NCI-H187 (cell line): ENCODE data around the gene CATSPER1.

Experiments
- DNase-seq, 2 experiments: peaks; one replicate each; lab custom pipeline; 2025; lab: John Stamatoyannopoulos, UW

CATSPER1 gene

DNA sequence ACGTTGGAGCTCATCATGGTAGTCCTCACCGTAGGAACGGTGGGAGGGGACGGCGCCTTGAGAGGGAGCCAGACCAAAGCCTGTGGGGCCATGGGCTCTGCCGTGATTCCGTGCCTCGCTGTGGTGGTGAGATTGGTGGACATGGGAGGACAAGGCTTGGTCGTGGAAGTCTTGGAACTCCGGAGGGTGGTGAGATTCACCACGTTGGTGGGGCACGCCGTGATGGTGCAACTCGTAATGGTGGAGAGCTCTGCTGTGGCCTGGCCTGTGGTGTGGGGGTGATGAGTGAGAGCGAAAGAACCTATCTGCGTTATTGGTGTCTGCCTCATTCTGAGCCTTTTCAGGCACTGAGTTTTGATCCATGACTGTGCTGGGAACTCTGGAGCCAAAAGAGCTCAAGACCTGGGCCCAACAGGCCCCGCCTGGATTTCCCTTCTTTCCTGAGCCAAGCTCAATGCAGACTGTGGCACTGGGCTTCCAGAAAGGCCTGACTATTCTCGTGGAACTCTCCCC is at the start of gene CATSPER1:
Gene CATSPER1, minus strand, starts transcription at position 463 of the 513 bp plus-strand sequence. Its CDS starts 100 bp downstream, at position 363.
- DNase-seq = no peak

GRCh38 chr11:66075273-66075672 is 49.0 kb upstream of the CATSPER1 start:
- DNase-seq = no peak

GRCh38 chr11:66073669-66074068 is 47.4 kb upstream of the CATSPER1 start:
- DNase-seq = no peak

DNA sequence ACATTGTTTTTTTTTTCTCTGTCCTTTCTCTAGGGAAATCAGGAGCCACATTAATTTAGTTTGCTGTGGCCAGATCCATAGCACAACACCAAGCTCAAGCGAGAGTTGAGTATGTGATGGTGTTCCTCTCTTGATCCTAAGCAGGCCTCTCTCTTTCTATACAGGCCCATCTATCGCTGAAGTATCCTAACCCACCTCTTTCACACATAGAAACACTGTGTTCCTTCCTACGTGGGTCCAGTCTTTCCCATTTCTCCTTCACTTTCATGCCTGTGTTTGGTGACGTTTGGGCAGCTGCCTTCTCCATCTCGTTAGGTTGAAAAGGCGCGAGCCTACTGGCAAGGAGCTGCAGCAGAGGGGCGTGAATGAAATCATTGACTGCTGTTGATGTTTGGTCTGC is 46.2 kb upstream of the CATSPER1 start:
- no peak for DNase-seq

- no peak for DNase-seq
Observed at GRCh38 chr11:66072081-66072480, 45.8 kb upstream of the CATSPER1 start.

- DNase-seq = no peak
Observed at GRCh38 chr11:66071381-66071801, 45.1 kb upstream of the CATSPER1 start.

DNA sequence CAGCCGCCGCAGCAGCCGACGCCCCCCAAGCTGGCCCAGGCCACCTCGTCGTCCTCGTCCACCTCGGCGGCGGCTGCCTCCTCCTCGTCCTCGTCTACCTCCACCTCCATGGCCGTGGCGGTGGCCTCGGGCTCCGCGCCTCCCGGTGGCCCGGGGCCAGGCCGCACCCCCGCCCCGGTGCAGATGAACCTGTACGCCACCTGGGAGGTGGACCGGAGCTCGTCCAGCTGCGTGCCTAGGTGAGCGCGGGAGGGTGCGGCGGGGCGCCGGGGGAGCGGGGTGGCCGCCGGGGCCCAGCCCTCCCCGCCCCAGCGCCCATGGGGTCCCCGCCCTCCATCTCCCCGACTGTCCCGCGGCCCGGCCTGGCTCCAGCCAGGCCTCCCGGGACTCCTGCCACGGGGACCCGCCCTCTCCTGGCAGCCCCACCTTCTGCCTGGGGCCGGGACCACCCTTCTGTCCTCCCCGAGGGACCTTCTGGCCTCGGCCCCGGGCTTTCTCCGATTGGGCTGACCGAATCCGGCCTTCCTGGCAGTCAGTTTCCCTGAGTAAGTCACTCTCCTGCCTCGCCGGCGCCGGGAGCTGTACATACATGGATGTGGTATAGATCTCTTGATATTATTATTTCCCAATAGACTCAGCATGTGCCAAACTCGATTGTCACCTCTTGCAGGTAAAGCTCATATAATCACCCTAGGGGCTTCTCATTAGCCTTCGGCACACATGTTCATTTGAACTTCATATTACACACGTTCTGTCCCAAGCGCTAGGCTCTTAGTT is 44.5 kb upstream of the CATSPER1 start:
- no peak for DNase-seq

DNA sequence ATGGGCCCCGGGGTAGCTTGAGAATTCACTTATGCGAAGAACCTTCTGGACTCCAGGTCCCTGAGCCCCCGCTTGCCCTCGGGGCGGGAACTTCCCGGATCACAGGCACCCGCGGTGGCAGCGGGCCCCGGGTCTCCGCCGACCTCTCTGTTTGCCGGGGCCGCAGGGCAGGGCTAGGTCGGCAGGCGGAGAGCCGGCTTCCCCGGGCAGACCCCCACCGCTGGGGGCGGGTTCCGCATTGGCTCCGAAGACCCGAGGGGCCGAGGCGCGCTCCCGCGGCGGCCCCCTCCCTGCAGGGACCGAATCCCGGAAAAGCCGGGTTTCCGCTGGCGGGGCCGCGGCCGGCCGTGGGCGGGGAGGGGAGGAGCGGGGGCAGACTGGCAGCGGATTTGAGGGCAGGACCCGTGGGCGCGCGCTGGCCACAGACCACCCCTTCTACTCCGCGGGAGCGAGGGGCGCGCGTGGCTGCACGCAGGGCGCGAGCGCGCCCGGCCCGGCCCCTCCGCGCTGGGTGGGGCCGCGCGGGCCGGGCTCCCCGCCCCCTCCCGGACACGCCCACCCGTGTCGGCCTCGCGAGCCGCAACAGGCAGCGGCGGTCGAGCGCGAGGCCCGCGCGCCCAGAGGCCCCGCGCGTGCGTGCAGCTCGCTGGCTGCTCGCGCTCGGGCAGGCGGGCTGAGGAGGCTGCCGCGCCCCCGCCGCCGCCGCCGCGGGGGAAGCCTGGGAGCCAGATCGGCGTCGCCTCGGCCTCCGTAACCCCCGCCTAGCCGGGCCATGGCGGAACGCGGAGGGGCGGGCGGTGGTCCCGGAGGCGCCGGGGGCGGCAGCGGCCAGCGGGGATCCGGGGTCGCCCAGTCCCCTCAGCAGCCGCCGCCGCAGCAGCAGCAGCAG is 43.7 kb upstream of the CATSPER1 start, which contains the start of gene PACS1:
Gene PACS1, plus strand, starts transcription at position 558 of the 889 bp plus-strand sequence. Its CDS starts 215 bp downstream, at position 773.
- DNase-seq = peak in 1 of 2 experiments; percentile 25

GRCh38 chr11:66068923-66069714 is 42.8 kb upstream of the CATSPER1 start:
- no peak for DNase-seq

DNA sequence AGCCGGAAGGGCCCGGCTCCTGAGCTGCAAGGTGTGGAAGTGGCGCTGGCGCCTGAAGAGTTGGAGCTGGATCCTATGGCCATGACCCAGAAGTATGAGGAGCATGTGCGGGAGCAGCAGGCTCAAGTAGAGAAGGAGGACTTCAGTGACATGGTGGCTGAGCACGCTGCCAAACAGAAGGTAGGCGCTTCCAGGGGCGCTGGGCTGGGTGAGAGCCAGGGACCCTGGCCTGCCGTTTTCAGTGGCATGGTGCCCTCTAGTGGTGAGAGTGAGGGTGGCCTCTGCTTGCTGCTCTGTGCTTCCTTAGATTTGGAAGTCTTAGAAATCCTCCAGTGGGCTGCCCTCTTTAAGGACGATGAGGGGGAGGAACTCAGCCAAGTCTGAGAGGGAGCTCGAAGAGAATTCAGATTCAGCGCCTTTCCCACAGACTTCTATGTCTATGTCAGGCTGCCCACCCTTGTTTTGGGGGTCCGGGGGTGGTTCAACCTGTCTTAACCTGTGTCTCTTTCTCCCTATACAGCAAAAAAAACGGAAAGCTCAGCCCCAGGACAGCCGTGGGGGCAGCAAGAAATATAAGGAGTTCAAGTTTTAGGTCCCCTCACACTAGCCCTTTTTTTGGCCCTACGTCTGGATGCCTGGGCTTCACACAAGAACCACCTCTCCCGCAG is 42.0 kb upstream of the CATSPER1 start:
- peak; percentile 30 to 48 for DNase-seq

DNA sequence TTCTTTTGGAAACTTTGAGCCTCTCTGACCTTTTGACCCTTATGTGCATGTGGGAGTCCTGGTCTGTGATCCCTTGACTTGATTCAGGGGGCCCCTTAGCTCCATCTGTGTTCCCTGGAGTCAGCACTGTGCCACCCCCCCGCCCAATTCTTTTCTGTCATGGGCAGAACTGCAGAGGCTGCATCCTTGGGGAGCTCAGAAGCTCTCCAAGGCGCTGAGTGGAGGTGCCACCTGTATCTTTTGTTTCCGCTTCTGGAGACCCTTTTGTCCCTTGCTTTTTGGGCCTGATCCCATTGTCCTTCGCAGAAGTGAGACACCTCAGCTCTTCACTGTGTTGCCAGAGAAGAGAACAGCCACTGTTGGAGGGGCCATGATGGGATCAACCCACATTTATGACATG is 41.4 kb upstream of the CATSPER1 start:
- no peak for DNase-seq

GRCh38 chr11:66066751-66067150 is 40.5 kb upstream of the CATSPER1 start:
- DNase-seq = no peak

GRCh38 chr11:66064571-66064970 is 38.3 kb upstream of the CATSPER1 start:
- DNase-seq = no peak

DNA sequence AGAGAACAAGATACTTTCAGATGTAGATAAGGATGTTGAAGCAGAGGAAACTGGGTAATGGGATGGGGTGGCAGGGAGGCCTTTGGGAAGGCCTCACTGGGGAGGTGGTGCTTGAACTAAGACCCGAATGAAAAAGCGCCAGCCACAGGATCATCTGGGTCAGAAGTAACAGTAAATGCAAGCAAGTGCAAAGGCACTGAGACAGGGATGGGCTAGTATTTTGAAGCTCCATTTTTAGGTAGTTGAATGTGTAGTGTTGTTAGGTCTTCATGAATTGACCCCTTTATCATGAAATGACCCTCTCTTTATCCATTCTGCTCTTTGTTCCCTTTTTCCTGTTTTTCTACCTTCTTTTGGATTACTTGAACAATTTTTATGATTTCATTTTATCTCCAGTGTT is 37.6 kb upstream of the CATSPER1 start:
- no peak for DNase-seq

GRCh38 chr11:66062408-66062807 is 36.1 kb upstream of the CATSPER1 start:
- DNase-seq = no peak

DNA sequence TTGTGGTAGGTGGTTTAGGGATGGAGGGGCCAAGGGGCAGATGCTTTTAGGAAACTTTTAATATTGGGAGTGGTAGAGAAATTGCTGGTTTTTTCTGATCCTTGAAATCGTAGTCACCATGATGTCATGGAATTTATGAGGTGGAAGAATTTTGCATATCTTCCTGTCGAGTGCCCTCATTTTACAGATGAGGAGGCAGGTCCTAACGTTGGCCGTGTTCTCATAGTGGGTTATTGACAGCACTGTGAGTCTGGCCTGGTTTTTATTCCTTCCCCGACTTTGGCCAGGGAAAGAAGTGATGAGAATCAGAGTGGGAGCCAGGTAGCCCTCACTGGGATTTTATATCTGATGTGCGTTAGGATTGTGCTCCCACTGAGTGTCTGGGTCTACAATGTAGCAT is 35.0 kb upstream of the CATSPER1 start:
- no peak for DNase-seq

DNA sequence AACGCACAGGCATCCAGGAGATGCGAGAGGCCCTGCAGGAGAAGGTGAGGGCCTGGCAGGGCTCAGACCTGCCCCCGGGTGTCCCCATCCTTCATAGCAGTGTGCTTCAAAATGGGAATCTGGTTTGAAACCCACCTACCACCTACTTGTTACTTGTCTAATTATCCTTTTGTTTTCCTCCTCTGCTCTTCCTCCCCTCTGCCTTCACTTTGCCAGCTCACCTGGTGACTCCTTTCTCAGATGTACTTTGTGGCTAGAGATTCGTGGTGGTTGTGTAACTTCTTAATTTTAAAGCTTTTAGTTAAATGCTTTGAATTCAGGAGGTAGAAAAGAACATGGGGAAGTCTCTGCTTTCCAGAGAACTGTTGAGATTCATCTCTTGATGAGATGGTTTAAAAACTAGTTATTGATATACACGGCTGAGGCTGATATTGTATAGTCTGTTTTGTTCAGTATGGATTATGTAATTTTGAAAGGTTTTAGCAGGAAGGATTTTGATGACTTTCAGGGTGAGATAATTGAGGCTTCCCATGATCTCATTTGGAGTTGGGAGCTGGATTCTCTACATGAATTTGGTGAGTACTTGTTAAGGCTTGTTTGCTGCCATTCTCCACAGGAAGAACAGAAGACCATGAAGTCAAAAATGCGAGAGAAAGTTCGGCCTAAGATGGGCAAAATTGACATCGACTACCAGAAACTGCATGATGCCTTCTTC is 33.8 kb upstream of the CATSPER1 start:
- DNase-seq = no peak

DNA sequence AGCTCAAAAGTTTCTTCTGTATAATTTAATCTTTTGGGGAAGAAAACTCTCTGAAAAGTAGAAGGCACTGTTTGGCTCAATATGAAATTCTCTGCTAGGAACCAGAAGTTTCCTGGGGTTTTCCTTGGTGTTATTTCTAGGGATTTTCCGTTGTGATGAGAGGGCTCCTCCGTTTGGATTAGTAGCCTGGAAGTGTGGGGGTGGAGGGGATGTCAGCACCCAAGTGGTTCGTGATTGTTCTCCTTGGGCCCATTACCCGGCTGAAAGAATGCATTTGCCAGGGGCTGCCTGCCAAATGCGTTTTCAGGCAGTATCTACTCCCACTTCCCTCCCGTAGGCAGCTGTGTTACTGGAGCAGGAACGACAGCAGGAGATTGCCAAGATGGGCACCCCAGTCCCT is 30.2 kb upstream of the CATSPER1 start:
- no peak for DNase-seq

DNA sequence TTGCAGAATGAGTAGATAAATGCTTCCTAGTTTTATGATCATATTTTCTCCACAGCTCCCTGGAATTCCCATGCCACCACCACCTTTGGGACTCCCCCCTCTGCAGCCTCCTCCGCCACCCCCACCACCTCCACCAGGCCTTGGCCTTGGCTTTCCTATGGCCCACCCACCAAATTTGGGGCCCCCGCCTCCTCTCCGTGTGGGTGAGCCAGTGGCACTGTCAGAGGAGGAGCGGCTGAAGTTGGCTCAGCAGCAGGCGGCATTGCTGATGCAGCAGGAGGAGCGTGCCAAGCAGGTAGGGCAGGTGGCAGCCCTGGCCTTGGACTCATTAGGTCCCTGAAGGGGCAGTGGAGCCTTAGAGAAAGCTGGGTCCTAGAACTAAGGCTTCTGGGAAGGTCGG is 28.7 kb upstream of the CATSPER1 start:
- DNase-seq = no peak

GRCh38 chr11:66052664-66052982 is 26.3 kb upstream of the CATSPER1 start:
- no peak for DNase-seq
